ENCODE data around the gene KASH5.

KASH5 gene, protein sequence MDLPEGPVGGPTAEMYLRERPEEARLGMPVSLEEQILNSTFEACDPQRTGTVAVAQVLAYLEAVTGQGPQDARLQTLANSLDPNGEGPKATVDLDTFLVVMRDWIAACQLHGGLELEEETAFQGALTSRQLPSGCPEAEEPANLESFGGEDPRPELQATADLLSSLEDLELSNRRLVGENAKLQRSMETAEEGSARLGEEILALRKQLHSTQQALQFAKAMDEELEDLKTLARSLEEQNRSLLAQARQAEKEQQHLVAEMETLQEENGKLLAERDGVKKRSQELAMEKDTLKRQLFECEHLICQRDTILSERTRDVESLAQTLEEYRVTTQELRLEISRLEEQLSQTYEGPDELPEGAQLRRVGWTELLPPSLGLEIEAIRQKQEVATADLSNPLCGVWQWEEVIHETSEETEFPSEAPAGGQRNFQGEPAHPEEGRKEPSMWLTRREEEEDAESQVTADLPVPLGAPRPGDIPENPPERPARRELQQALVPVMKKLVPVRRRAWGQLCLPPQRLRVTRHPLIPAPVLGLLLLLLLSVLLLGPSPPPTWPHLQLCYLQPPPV

DNA sequence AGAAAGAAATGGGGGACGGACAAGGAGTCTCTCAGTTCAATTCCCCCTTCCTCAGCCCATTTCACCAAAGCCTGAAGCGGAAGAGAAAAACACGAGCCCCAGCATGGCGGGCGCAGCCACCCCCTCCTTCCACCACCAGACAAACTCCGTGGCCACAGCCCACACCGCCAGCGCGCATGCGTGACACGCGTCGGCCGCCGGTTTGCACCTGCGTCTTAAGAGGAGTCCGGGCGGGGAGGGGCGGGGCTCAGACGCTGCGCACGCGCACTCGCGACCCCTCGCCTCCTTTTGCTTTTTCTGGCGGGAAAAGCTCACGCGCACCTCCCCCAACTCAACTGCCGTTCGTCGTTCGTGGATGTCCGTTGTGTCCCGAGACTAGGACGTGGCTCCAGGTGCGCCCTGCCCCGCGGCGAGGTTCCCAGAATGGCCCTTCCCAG, at the start of gene KASH5:
Gene KASH5 (plus strand): TSS at position 314 of the 437 bp plus-strand sequence. CDS start 2,635 bp downstream, outside the sequence.
- no peak for DNase-seq (ENCODE audit: low read depth)

DNA sequence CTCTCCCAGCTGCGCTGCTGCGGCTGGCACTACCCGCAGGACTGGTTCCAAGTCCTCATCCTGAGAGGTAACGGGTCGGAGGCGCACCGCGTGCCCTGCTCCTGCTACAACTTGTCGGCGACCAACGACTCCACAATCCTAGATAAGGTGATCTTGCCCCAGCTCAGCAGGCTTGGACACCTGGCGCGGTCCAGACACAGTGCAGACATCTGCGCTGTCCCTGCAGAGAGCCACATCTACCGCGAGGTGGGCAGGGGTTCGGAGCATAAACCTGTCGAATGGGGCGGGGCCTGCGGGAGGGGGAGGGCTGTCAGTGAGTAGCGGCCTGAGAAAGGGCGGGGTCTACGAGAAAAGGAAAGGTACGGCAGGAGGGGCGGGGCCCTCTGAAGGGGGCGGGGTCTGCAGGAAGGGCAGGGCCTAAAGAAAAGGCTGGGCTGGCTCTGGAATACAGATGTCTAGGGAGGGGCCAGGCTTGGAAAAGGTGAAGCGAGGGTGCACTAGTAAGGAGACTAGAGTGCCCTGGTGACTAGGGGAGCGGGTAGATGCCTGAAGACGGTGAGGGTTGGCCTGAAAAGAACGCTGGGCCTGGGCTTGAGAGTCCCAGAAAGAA, 49.3 kb upstream of the KASH5 start:
- DNase-seq (ENCODE audit: low read depth): no peak

DNA sequence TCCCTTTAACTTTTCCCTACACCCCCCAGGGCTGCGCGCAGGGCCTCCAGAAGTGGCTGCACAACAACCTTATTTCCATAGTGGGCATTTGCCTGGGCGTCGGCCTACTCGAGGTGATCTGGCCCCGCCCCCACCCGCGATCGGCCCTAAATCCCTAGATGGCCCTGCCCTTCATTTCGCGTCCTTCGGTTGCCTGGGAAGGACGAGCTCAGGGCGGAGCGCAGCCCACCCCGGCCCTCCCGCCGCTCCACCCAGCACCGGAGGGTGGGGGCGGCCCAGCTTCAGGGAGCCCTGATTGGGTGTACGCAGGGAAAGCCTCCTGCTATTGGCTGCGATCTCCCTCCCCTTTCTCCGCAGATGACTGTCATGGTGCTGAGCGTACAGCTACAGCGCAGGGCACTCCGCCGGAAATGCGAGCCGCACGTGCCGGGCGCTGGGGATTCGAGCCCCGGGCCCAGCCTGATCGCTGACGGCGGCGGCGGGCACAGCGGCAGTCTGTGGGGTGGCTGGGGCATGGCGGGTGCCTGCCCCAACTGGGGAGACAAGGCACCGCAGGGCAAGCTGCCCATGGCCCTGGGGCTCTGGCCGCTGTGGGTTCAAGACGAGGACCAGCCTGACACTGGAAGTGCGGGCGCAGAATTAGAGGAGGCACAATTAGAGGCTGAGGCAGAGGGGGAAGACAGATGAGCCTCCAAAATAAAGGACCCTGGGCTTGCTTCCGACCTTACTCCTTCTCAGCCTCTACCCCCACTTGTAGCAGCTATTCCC, 48.6 kb upstream of the KASH5 start:
- no peak for DNase-seq (ENCODE audit: low read depth)

DNA sequence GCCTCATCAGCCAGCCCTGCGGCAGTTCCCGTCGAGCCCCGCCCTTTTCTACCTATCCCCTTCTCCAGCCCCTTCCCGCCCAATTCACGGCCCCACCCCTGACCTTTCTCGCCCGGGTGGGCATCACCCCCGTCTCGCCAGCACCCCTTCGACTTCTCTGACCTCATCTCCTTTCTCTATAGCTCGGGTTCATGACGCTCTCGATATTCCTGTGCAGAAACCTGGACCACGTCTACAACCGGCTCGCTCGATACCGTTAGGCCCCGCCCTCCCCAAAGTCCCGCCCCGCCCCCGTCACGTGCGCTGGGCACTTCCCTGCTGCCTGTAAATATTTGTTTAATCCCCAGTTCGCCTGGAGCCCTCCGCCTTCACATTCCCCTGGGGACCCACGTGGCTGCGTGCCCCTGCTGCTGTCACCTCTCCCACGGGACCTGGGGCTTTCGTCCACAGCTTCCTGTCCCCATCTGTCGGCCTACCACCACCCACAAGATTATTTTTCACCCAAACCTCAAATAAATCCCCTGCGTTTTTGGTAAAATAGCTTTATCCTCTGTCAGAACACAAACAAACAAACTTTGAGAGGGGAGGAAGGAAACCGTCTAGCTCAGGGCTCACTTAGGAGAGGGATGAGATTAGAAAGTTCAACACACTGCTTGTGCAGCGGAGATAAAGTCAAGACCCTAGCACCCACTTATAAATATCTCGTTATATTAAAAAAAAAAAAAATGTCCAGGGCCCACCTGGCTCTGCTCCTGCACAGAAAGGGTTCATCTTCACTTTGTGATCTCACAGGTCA, 47.8 kb upstream of the KASH5 start:
- no peak for DNase-seq (ENCODE audit: low read depth)

DNA sequence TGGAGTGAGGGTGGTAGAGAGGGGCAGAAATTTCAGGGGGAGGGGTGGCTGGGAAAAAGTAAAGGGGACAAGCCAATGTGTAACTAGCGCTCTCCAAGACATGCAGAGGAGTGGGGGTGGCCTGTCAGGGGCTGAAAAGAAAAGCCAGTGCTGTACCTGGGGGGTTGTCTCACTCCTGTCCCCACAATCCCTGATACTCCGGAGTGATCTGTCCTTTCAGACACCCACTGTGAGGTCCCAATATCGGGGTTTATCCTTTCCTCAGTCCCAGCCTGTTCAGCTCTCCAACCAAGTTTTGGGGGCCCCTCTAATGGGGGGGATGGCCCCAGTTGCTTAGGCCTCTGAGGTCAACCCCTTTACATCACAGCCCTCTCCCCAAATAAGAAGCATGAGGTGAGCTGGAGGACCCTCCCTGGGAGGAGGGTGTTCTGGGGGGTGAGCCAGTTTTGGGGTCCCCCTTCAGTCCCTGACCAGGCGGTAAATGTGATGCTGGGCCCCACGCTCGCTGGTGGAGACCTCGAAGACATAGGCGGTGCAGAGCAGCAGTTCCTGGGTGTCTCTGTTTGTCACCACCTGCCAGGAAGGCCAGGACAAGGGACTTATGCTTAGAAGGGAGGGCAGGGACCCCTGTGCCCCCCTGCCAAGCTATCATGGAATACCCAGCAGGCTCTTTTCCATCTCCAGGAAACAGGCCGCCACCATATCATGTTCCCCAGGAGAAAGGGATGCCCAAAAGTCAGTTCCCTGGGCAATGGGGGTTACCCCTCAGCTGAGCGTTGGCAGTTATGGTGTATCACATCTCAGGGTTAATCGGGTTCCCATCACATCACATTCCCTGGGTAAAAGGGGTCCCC, 47.0 kb upstream of the KASH5 start:
- no peak for DNase-seq (ENCODE audit: low read depth)

DNA sequence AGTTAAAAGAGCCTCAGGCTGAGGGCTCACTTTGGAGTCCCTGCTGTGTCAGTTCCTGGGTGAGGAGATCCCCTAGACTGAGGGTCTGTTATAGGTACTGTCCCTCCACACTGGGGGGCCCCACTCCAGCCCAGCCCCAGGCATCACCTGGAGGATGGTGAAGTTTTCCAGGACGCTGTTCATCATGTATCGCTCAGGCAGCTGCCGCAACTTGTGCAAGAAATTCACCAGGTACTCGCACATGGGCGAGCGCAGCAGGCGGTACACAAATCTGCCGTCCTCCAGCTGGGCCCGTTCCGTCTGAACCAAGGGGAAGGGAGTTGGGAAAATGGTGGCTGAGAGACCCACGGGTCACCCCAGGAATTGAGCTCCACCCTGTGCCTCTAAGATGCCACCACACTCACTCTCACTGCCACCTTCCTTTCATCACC, 45.7 kb upstream of the KASH5 start:
- DNase-seq (ENCODE audit: low read depth): no peak

DNA sequence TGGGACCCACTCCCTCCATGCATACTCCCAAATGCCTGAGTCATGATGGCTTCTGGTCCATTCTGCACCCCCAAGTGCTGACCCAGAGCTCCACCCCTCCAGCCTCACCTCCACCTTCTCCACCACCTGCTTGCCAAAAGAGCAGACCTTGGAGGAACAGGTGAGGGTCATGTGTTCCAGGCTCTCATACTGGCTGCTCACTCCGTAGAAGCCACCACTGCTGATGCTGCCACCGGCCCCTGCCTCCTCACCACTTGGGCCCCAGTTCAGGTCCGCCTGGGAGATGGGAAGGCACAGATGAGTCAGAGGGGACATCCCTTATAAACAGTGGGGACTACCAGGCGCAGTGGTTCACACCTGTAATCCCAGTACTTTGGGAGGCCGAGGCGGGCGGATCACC, 44.9 kb upstream of the KASH5 start:
- no peak for DNase-seq (ENCODE audit: low read depth)

DNA sequence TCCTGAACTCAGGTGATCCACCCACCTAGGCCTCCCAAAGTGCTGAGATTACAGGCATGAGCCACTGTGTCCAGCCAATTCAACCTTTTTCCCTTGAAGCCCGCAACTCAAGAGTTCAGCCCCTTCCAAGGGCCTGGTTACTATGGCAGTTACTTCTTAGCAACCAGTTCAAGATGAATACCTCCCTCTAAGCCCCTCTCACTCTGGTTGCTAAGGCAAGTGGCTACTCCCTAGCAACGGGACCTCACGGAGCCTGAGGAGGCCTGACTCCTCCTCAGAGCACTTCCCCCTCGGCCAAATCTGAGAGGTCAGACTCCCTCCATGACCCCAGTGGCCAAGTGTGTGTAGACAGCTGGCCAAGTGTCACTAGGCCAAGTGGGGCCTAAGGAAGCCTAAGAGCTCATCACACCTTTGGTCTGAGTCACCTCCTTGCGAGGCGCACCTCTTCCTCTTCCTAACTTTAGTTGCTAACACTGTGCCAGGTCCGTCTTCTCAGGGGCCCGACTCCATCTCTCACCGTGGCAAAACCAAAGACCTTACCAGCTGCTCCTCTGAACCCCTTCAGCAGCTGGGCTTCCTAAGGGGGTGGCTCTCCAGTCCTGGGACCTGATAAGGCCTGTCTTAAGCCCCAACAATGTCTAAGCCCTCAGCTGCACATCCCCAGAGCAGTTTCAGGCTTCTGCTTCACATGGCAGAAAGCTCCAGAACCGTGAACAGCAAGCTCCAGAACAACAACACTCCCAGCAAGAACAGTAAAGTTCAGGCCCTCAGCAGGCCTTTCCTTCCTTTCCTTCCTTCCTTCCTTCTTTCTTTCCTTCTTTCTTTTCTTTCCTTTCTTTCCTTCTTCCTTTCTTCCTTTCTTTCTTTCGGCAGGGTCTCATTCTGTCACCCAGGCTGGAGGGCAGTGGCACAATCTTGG, 43.3 kb upstream of the KASH5 start:
- DNase-seq (ENCODE audit: low read depth): no peak

DNA sequence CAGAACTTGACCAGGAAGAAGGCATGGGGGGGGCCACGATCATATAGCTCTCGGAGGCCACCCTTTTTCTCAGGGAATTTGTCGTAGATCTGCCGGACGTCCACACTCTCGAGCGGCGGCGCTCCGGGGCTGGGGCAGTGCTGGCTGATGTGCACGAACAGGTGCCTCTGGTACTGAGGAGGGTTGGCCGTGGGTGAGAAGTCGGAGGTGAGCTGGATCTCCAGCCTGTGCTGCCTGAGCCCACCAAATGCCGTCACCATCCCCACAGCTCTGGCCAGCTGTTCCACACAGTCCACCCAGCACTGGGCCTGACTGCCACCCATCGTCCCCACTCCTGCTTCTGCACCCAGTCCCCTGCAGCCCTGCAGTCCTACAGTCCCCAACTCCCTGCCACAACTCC, 40.9 kb upstream of the KASH5 start:
- no peak for DNase-seq (ENCODE audit: low read depth)

DNA sequence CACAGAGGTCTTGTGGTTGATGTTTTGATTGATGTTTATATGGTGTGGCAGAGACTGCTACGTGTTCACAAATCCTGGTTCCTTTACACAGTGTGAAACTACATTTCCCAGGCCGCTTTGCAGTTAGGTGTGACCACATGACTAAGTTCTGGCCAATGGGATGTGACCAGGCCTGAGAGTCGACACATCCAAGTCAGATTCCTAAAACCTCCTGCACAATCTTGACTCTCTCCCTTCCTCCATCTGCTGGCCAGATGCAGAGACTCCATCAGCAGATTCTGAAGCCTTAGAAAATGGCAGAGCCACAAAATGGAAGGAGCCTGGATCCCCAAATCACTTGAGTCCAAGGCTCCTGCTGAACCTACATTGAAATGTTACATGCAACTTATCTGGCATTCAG, 40.2 kb upstream of the KASH5 start:
- peak; percentile 61 for DNase-seq (ENCODE audit: low read depth)

DNA sequence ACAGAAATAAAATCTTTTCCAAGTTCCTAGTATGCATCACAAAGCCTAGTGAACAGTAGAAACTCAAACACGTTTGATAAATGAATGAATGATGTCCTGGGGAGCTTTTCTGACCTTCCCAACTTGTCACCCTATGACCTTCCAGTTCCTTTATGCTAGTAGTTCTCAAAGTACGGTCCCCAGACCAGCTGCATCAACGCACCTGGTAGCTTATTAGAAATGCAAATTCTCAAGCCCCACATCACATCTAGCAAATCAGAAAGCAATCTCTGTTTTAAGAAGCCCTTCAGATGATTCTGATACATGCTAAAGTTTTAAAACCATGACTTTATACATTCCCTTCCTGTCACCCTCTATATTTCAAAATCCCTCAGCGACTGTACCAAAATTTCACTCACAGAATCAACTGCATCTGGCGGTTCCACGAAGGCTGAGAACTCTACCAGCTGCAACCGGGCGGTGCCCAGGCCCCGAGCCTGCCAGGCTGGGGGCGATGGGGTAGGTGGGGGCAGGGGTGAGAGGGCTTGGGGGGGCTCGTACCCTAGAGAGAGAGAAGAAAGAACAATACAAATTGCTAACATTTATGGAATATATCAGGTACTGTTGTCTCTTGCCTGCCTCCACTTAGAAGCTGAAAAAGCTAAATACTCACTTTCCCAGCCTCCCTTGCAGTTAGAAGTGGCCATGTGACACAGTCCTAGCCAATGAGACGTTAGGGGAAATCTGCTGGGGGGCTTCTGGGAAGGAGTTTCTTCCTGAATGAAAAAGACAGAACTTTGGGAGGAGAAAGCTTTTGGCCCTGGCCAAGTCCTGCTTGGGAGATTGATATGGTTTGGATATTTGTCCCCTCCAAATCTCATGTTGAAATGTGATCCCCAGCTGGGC, 39.5 kb upstream of the KASH5 start:
- no peak for DNase-seq (ENCODE audit: low read depth)

DNA sequence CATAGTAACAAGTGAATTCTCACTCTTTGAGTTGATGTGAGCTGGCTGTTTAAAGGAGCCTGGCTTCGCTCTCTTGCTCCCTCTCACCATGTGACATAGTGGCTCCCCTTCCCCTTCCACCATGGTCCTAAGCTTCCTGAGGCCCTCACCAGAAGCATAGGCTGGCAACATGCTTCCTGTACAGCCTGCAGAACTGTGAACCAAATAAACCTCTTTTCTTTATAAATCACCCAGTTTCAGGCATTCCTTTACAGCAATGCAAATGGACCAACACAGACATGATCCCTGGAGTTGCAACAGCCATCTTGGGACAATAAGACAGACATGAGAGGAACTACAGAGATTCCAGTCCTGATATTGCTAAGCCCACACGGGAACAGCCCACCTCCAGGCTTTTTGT, 38.5 kb upstream of the KASH5 start:
- DNase-seq (ENCODE audit: low read depth): no peak

DNA sequence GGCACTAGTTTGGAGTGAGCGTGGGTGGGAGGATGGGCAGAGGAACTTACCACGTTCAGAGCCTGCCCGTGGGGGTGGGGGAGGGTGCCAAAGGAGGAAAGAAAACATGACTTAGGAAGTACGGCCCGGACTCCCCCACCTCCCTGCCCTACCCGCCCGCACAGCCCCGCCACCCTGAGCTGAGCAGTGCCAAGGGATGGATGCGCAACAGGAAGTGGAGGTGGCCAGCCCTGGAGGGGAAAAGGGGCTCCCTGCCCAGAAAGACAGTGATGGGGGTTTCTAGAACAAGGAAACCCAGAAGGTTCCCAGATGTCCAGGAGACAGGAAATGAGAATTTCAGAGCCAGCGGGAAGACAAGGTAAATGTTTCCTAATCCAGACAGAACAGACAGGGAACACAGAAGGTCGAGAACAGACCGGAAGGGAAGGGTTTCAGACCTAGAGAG, 32.1 kb upstream of the KASH5 start:
- no peak for DNase-seq (ENCODE audit: low read depth)

DNA sequence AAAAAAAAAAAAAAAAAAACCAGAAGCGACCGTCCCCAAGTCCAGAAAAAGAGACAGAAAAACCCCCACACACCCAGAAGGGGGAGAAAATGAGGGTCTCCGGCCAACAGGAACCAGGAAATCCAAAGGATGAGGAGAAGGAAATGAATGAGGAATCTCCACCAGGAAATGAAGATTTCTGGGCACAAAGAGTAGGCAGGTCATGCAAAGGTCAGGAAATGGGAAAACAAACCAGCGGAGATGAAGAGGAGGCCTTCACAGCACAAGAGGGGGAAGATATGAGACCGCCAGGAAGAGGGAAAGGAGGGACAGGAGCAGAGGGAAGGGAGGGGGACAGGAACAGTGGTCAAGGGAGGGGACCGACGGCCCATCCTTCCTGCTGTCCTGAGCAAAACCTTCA, 31.7 kb upstream of the KASH5 start:
- no peak for DNase-seq (ENCODE audit: low read depth)

DNA sequence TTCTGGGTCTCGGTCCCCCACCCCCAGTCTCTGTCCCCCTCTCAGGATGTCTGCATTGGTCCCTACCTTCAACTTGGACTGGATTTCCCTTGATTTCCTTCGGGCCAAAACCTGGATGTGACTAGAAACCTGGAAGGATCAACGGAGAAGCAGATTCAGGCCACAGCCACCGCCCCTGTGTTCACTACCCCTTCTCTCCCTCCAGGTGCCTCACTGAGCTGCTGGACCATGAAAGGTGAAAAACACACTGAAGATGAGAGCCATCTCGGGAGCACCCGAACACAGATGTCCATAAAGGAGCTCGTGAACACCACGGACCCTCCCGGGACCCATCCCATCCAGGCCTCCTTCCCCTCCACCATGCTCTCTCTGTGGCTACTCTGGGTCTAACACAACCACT, 30.9 kb upstream of the KASH5 start:
- DNase-seq (ENCODE audit: low read depth): no peak

DNA sequence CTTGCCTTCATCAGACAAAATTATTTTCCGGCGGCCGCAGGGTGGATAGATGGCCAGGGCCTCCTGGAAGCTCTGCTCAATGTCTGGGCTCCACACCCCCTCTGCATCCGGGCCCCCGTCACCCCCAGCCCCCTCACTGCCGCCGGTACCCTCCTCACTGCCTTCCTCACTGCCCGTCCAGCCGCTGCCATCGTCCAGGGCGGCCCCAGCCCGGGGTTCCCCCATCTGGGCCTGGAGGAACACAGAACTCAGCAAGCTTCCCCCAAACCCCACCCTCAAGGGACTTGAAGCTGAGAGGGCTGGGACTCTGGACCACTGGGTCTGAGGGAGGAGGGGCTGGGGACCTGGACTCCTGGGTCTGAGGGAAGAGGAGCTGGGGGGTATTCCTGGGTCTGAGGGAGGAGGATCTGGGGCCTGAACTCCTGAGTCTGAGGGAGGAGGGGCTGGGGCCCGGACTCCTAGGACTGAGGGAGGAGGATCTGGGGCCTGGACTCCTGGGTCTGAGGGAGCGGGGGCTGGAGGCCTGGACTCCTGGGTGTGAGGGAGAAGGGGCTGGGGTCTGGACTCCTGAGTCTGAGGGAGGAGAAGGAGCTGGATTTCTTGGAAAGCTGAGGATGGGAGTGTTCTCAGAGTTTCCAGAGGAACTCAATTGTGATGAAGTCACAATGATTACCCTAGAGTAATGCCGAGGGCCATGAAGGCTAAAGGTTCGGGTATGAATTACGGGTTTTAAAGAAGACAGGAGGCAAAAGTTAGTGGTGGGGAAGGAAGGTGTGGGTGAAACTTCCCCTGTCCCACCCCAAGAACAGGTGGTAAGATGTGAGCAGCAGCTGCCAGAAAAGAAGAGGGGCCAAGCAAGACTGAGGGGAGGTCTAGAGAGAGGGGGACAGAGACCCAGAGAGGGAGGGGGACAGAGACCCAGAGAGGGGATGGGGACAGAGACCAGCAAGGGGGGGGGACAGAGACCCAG, 27.9 kb upstream of the KASH5 start:
- no peak for DNase-seq (ENCODE audit: low read depth)

DNA sequence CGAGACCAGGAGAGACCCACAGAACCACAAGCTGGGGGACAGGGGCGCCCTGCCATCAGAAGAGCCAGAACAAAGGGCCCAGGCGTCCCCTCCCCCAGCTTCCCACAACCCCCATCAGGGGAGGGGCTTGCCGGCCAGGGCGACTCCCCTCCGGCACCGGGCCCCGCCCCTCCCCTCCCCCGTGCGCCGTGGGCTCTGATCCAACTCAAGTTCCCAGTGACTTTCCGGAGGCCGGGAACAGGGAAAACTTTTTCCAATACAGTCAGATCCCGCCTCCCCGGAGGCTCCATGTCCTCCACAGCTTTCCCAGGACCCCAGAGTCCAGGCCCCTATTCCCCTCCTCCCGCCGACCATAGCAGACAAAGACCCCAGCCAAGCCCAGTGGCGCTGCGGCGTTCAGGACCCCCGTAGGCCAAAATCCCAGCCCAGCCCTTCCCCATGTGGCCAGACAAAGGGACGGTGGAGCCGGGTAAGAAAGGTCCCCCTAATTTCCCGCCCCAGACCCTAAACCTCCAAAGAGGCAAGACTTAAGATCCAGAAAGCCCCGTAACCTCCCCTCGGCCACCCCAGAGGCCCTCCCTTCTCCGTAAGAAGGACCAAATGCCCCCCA, 26.5 kb upstream of the KASH5 start:
- DNase-seq (ENCODE audit: low read depth): no peak
